Neural progenitor cell (in vitro differentiated cells): Measurements from ENCODE around the gene ZDHHC1. TPM values are rescaled to one million over a fixed set of nuclear protein-coding genes. Genes with fewer than 3 reads are reported as not detected.

ENCODE experiments used
- DNase-seq: peaks from one replicate; pipeline ENCODE4 v3.0.0-alpha.2; 2016; ENCODE audit warnings: low spot score
- H2AFZ ChIP-seq: fragments of 200-600 bp; sonication (generic); replicated peaks from 2 replicates; pipeline ENCODE4 v1.6.1; 2016; ENCODE audit warnings: antibody characterized with exemption
- H3F3A ChIP-seq: fragments of 200-600 bp; sonication (generic); 2 replicates; pipeline ENCODE4 v1.6.1; 2016; ENCODE audit warnings: antibody characterized with exemption, low read depth
- H3K27ac ChIP-seq: fragments of 200-600 bp; sonication (generic); 2 replicates; pipeline ENCODE4 v1.5.1; 2016; ENCODE audit warnings: mild to moderate bottlenecking
- H3K27me3 ChIP-seq: fragments of 200-600 bp; sonication (generic); 2 replicates; pipeline ENCODE4 v1.6.1; 2016; ENCODE audit warnings: mild to moderate bottlenecking, moderate library complexity
- H3K36me3 ChIP-seq: fragments of 200-600 bp; sonication (generic); 2 replicates; pipeline ENCODE4 v1.5.1; 2016
- H3K4me1 ChIP-seq: fragments of 200-600 bp; sonication (generic); 2 replicates; pipeline ENCODE4 v1.6.1; 2016; ENCODE audit warnings: mixed run types
- H3K4me2 ChIP-seq: fragments of 200-600 bp; sonication (generic); 2 replicates; pipeline ENCODE4 v1.6.1; 2016
- H3K4me3 ChIP-seq: fragments of 200-600 bp; sonication (generic); 2 replicates; pipeline ENCODE4 v1.5.1; 2016
- H3K79me2 ChIP-seq: fragments of 200-600 bp; sonication (generic); 2 replicates; pipeline ENCODE4 v1.6.1; 2016; ENCODE audit warnings: low read depth
- H3K9ac ChIP-seq: fragments of 200-600 bp; sonication (generic); 2 replicates; pipeline ENCODE4 v1.6.1; 2016
- H3K9me3 ChIP-seq: fragments of 200-600 bp; sonication (generic); 2 replicates; pipeline ENCODE4 v1.5.1; 2016; ENCODE audit warnings: low read depth
- H4K20me1 ChIP-seq: fragments of 200-600 bp; sonication (generic); 2 replicates; pipeline ENCODE4 v1.6.1; 2016; ENCODE audit warnings: low read depth
- H3K27ac Mint-ChIP-seq: 3 replicates; pipeline ENCODE4 v1.8.0; 2021; ENCODE audit warnings: mixed read lengths
- H3K27me3 Mint-ChIP-seq: 2 replicates; pipeline ENCODE4 v1.8.0; 2022; ENCODE audit warnings: low read depth, mild to moderate bottlenecking, inconsistent platforms, moderate library complexity, mixed read lengths; ENCODE audit not compliant: insufficient read depth
- H3K36me3 Mint-ChIP-seq: 3 replicates; pipeline ENCODE4 v1.8.0; 2021; ENCODE audit warnings: mixed read lengths
- H3K4me1 Mint-ChIP-seq: 3 replicates; pipeline ENCODE4 v1.8.0; 2021; ENCODE audit warnings: mixed read lengths
- H3K4me3 Mint-ChIP-seq: 3 replicates; pipeline ENCODE4 v1.8.0; 2021; ENCODE audit warnings: mild to moderate bottlenecking, moderate library complexity, mixed read lengths
- H3K9me3 Mint-ChIP-seq: 3 replicates; pipeline ENCODE4 v1.8.0; 2020; ENCODE audit warnings: mixed read lengths
- CTCF ChIP-seq: fragments of 200-600 bp; sonication (generic); IDR thresholded peaks from 2 replicates; pipeline ENCODE4 v1.5.1; 2017; ENCODE audit warnings: antibody characterized with exemption, mild to moderate bottlenecking
- EZH2 ChIP-seq: fragments of 200-600 bp; sonication (generic); IDR thresholded peaks from 2 replicates; pipeline ENCODE4 v1.6.1; 2017; ENCODE audit warnings: antibody characterized with exemption, mild to moderate bottlenecking, moderate library complexity
- EZH2phosphoT487 ChIP-seq: fragments of 200-600 bp; sonication (generic); IDR thresholded peaks from 2 replicates; pipeline ENCODE4 v1.6.1; 2017; ENCODE audit warnings: antibody characterized with exemption
- total RNA-seq: library from RNA; depleted of rRNA; stranded (reverse); fragments of >200 nt; gene quantifications from 2 replicates; pipeline ENCODE4 v1.2.3, GENCODE V29; 2015; ENCODE audit warnings: low replicate concordance

Gene ZDHHC1
- total RNA-seq, 1 donor from 2014 or later: 1.5 TPM

- Histone ChIP-seq H3K79me2 (no peaks in the 10 kb centered on the region), H3K4me2 (peak overlapping the region; percentile 60), H3K36me3 (no peaks in the 10 kb centered on the region), H3F3A (peaks cover 40% of the 10 kb centered on the region), H3K27ac (no peak overlapping the region), H3K4me1 (peaks cover 43% of the 10 kb centered on the region), H3K9me3 (no peaks in the 10 kb centered on the region), H3K9ac (no peak overlapping the region), H3K4me3 (peak overlapping the region; percentile 33), H2AFZ (no peak overlapping the region), H3K27me3 (peaks cover 69% of the 10 kb centered on the region), H4K20me1 (peaks cover 16% of the 10 kb centered on the region)
- no peak overlapping the region for H3K27ac Mint-ChIP-seq
- H3K4me3 Mint-ChIP-seq: peak overlapping the region; percentile 79
- peaks cover 15% of the 10 kb centered on the region for H3K27me3 Mint-ChIP-seq
- no peaks in the 10 kb centered on the region for H3K36me3 Mint-ChIP-seq
- no peaks in the 10 kb centered on the region for H3K9me3 Mint-ChIP-seq
- peak; percentile 72 for DNase-seq
- peaks cover 49% of the 10 kb centered on the region for H3K4me1 Mint-ChIP-seq
- peak; percentile 90 for TF ChIP-seq EZH2phosphoT487
- peak; percentile 98 for TF ChIP-seq EZH2
- no peak for TF ChIP-seq CTCF
Measured at GRCh38 chr16:67394155-67395104, 21.8 kb downstream of the ZDHHC1 start.

- DNase-seq: no peak
- Histone ChIP-seq H2AFZ (no peak overlapping the region), H3K9ac (no peak overlapping the region), H3K4me2 (peak overlapping the region; percentile 60), H3K36me3 (no peaks in the 10 kb centered on the region), H3K4me3 (peak overlapping the region; percentile 33), H3K27ac (no peak overlapping the region), H4K20me1 (peaks cover 16% of the 10 kb centered on the region), H3K4me1 (peaks cover 43% of the 10 kb centered on the region), H3K9me3 (no peaks in the 10 kb centered on the region), H3F3A (peaks cover 40% of the 10 kb centered on the region), H3K79me2 (no peaks in the 10 kb centered on the region), H3K27me3 (peaks cover 64% of the 10 kb centered on the region)
- Mint-ChIP-seq H3K36me3 (no peaks in the 10 kb centered on the region), H3K9me3 (no peaks in the 10 kb centered on the region), H3K4me1 (peaks cover 51% of the 10 kb centered on the region), H3K27ac (no peak overlapping the region), H3K4me3 (peak overlapping the region; percentile 79), H3K27me3 (peaks cover 15% of the 10 kb centered on the region)
- TF ChIP-seq EZH2phosphoT487: no peak
Measured at GRCh38 chr16:67393788-67394154, 22.5 kb downstream of the ZDHHC1 start.

- H3K36me3 Mint-ChIP-seq: no peaks in the 10 kb centered on the region
- TF ChIP-seq EZH2phosphoT487 (no peak), CTCF (peak; percentile 66)
- Histone ChIP-seq H4K20me1 (peaks cover 16% of the 10 kb centered on the region), H3K79me2 (no peaks in the 10 kb centered on the region), H3K4me3 (peak within 1 kb of the TSS; percentile 33), H3K4me1 (peaks cover 44% of the 10 kb centered on the region), H3K9ac (no peak within 1 kb of the TSS), H3K9me3 (no peaks in the 10 kb centered on the region), H3K4me2 (peak within 1 kb of the TSS; percentile 60), H2AFZ (peak within 1 kb of the TSS; percentile 4), H3F3A (peaks cover 40% of the 10 kb centered on the region), H3K36me3 (no peaks in the 10 kb centered on the region), H3K27ac (no peak within 1 kb of the TSS), H3K27me3 (peaks cover 59% of the 10 kb centered on the region)
- no peaks in the 10 kb centered on the region for H3K9me3 Mint-ChIP-seq
- H3K4me3 Mint-ChIP-seq: peak within 1 kb of the TSS; percentile 79
- peaks cover 54% of the 10 kb centered on the region for H3K4me1 Mint-ChIP-seq
- peak within 1 kb of the TSS; percentile 57 for H3K27ac Mint-ChIP-seq
- H3K27me3 Mint-ChIP-seq: peaks cover 13% of the 10 kb centered on the region
- DNase-seq: peak; percentile 87
Measured at GRCh38 chr16:67393111-67393787, 23.0 kb downstream of the ZDHHC1 start, which contains the start of gene TPPP3. Gene TPPP3 (minus strand): TSS chr16:67393498. CDS start chr16:67391111, 2,387 bp downstream.
